Activated CD8-positive, alpha-beta memory T cell treated with anti-CD3 and anti-CD28 coated beads, Interleukin-2, amount 10 ng/mL, durations not matched to agents 7 days and 5 days (primary cell): Measurements from ENCODE around the gene GTF2H1. TPM values are rescaled to one million over a fixed set of nuclear protein-coding genes. Genes with fewer than 3 reads are reported as not detected.

Source experiments
- microRNA-seq: library from miRNA; unstranded; fragments of <30 nt; microRNA quantifications from one replicate; pipeline ENCODE4 v1.2.0, GENCODE V29; 2022
- total RNA-seq, 2 experiments: library from RNA; stranded (reverse); gene quantifications; one replicate each; pipeline ENCODE4 v1.2.3, GENCODE V29; 2021

GTF2H1 gene
- total RNA-seq, 2 experiments from 2014 or later: 40.0 to 47.7 TPM

Small RNAs within 50 kb of the gene (microRNA-seq; reads per million reads assigned to microRNA genes)
- 1.3 reads per million for gene MIR3159

Other genes with a start within 250 kb of the GTF2H1 start
- gene SAAL1, start 216.5 kb upstream of the GTF2H1 start, total RNA-seq: 10 to 100 TPM; 30.0 to 35.3 TPM
- gene MRGPRX3, start 190.0 kb upstream of the GTF2H1 start, total RNA-seq: not detected
- gene MRGPRX4, start 149.7 kb upstream of the GTF2H1 start, total RNA-seq: not detected
- gene SAA4, start 85.8 kb upstream of the GTF2H1 start, total RNA-seq: not detected
- gene SAA2, start 73.9 kb upstream of the GTF2H1 start, total RNA-seq: not detected
- gene SAA1, start 56.3 kb upstream of the GTF2H1 start, total RNA-seq: not detected
- 10 to 100 TPM; 19.3 to 19.8 TPM for gene HPS5, start 427 bp upstream of the GTF2H1 start, total RNA-seq
- 1,000 to 10,000 TPM in 1 of 2 experiments, 100 to 1,000 TPM in 1; 826 to 1,022 TPM for gene LDHA, start 72.0 kb downstream of the GTF2H1 start, total RNA-seq
- gene LDHC, start 89.8 kb downstream of the GTF2H1 start, total RNA-seq: under 1 TPM in 1 of 2 experiments, not detected in 1; 0.16 TPM
- not detected for gene LDHAL6A, start 133.3 kb downstream of the GTF2H1 start, total RNA-seq
- 10 to 100 TPM; 30.5 to 42.2 TPM for gene TSG101, start 204.4 kb downstream of the GTF2H1 start, total RNA-seq